ENCODE measurements around the gene CD177. TPM values are rescaled to one million over a fixed set of nuclear protein-coding genes. Genes with fewer than 3 reads are reported as not detected.
"Not testable (repeated sequence)": the region's sequence is repeated elsewhere in the genome, so short reads cannot be mapped to it uniquely, and the experiment has no call there.

The CD177 gene
- total RNA-seq, 1 donor from 2014 or later: not detected

DNA sequence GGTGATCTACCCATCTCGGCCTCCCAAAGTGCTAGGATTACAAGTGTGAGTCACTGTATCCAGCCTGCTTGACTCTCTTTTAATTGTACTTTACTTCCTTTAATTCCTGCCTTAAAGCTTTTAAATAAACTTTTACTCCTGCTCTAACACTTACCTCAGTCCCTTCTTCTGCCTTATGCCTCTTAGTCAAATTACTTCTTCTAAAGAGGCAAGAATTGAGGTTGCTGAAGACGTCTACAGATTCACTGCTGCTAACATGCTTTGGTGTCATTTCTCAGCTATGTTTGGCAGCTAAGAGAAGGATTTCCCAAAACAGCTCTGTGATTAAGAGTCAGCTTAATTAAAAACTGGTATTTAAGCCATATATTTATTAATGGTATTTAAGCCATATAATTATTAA lies 32.9 kb upstream of the CD177 start:
- TF ChIP-seq EZH2 (IDR thresholded peaks at IDR 0.05) (no peak), EZH2phosphoT487 (IDR thresholded peaks at IDR 0.05) (no peak)
- TF ChIP-seq, protein P1, sequence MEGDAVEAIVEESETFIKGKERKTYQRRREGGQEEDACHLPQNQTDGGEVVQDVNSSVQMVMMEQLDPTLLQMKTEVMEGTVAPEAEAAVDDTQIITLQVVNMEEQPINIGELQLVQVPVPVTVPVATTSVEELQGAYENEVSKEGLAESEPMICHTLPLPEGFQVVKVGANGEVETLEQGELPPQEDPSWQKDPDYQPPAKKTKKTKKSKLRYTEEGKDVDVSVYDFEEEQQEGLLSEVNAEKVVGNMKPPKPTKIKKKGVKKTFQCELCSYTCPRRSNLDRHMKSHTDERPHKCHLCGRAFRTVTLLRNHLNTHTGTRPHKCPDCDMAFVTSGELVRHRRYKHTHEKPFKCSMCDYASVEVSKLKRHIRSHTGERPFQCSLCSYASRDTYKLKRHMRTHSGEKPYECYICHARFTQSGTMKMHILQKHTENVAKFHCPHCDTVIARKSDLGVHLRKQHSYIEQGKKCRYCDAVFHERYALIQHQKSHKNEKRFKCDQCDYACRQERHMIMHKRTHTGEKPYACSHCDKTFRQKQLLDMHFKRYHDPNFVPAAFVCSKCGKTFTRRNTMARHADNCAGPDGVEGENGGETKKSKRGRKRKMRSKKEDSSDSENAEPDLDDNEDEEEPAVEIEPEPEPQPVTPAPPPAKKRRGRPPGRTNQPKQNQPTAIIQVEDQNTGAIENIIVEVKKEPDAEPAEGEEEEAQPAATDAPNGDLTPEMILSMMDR (IDR thresholded peaks at IDR 0.05): no peak
- Mint-ChIP-seq H3K36me3 (no peaks in the 10 kb centered on the region), H3K4me3 (no peak overlapping the region), H3K27ac (no peak overlapping the region), H3K27me3 (ENCODE audit: insufficient read depth, low read depth) (no peaks in the 10 kb centered on the region), H3K9me3 (peaks cover 8% of the 10 kb centered on the region), H3K4me1 (no peaks in the 10 kb centered on the region)
- H3K27me3 ChIP-seq: peaks cover 7% of the 10 kb centered on the region
- no peak overlapping the region for H2AFZ ChIP-seq (replicated peaks)
- peaks cover 9% of the 10 kb centered on the region for H3F3A ChIP-seq (ENCODE audit: low read depth)
- no peaks in the 10 kb centered on the region for H3K79me2 ChIP-seq (ENCODE audit: low read depth)
- DNase-seq (ENCODE audit: low spot score): no peak
- no peaks in the 10 kb centered on the region for H3K9me3 ChIP-seq (ENCODE audit: low read depth)
- H4K20me1 ChIP-seq (ENCODE audit: low read depth): no peaks in the 10 kb centered on the region
- H3K4me1 ChIP-seq: peaks cover 15% of the 10 kb centered on the region
- no peak overlapping the region for H3K27ac ChIP-seq
- H3K4me3 ChIP-seq: no peak overlapping the region
- no peaks in the 10 kb centered on the region for H3K36me3 ChIP-seq
- no peak overlapping the region for H3K9ac ChIP-seq
- no peak overlapping the region for H3K4me2 ChIP-seq

DNA sequence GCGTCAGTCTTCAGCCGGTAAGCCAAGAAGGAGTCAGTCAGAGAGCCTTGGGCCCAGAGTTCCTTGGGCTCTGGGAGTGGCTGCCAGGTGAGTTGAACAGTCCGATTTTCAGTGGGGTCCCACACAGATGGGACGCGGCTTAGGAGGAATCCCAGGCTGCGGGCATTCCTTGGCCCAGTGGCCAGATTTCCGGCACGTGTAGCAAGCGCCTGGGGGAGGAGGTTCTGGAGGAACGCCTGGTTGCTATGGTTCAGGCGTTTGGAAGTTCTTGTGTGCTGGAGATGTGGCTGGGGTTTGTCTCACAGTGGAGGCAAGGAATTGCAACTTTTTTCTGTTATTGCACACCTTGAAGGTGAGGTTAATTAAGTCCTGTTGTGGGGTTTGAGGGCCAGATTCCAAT lies 26.7 kb upstream of the CD177 start:
- H3K4me1 ChIP-seq; H3K36me3 ChIP-seq; H3K4me3 Mint-ChIP-seq; H3K27ac Mint-ChIP-seq; H3F3A ChIP-seq (ENCODE audit: low read depth); H3K36me3 Mint-ChIP-seq; H3K4me1 Mint-ChIP-seq; H3K27me3 ChIP-seq; H3K79me2 ChIP-seq (ENCODE audit: low read depth); H3K4me2 ChIP-seq; H3K27me3 Mint-ChIP-seq (ENCODE audit: insufficient read depth, low read depth); DNase-seq (ENCODE audit: low spot score); H3K9ac ChIP-seq; H3K27ac ChIP-seq; H3K4me3 ChIP-seq; H2AFZ ChIP-seq (replicated peaks); H4K20me1 ChIP-seq (ENCODE audit: low read depth); H3K9me3 ChIP-seq (ENCODE audit: low read depth): not testable (repeated sequence)
- H3K9me3 Mint-ChIP-seq: peaks cover 14% of the 10 kb centered on the region

DNA sequence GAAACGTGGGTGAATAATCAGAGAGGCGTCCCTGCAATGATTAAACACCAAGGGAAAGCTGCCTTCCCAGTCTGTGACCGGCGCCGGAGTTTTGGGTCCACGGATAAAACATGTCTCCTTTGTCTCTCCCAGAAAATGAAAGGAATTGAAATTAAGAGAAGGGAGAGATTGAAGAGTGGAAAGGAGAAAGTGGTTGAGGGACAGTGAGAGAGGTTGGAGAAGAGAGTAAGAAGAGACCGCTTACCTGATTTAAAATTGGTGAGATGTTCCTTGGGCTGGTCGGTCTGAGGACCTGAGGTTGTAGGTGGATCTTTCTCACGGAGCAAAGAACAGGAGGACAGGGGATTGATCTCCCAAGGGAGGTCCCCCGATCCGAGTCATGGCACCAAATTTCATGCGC lies 24.9 kb upstream of the CD177 start:
- H3K27ac Mint-ChIP-seq; H3K9ac ChIP-seq; DNase-seq (ENCODE audit: low spot score); H4K20me1 ChIP-seq (ENCODE audit: low read depth); H3K36me3 Mint-ChIP-seq; H3K79me2 ChIP-seq (ENCODE audit: low read depth); H3K27ac ChIP-seq; H3K4me2 ChIP-seq; H3K4me1 ChIP-seq; H3K4me1 Mint-ChIP-seq; H3K4me3 ChIP-seq; H2AFZ ChIP-seq (replicated peaks); H3K27me3 Mint-ChIP-seq (ENCODE audit: insufficient read depth, low read depth); H3K36me3 ChIP-seq; H3K4me3 Mint-ChIP-seq; H3K9me3 ChIP-seq (ENCODE audit: low read depth); H3F3A ChIP-seq (ENCODE audit: low read depth); H3K27me3 ChIP-seq: not testable (repeated sequence)
- H3K9me3 Mint-ChIP-seq: peaks cover 14% of the 10 kb centered on the region

DNA sequence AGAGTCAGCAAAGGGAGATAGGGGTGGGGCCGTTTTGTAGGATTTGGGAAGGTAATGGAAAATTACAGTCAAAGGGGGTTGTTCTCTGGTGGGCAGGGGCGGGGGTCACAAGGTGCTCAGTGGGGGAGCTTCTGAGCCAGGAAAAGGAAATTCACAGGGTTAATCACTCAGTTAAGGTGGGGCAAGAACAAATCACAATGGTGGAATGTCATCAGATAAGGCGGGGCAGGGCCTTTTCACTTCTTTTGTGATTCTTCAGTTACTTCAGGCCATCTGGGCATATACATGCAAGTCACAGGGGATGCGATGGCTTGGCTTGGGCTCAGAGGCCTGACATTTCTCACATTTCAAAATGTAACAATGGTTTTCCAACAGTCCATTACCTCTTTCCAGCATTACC lies 24.4 kb upstream of the CD177 start:
- not testable (repeated sequence) for H3K27me3 ChIP-seq; H3K36me3 ChIP-seq; H3K27ac ChIP-seq; DNase-seq (ENCODE audit: low spot score); H3K36me3 Mint-ChIP-seq; H3K4me2 ChIP-seq; H3F3A ChIP-seq (ENCODE audit: low read depth); H3K4me1 Mint-ChIP-seq; H3K4me3 Mint-ChIP-seq; H4K20me1 ChIP-seq (ENCODE audit: low read depth); H3K4me1 ChIP-seq; H3K9ac ChIP-seq; H3K79me2 ChIP-seq (ENCODE audit: low read depth); H2AFZ ChIP-seq (replicated peaks); H3K4me3 ChIP-seq; H3K9me3 ChIP-seq (ENCODE audit: low read depth); H3K27me3 Mint-ChIP-seq (ENCODE audit: insufficient read depth, low read depth); H3K27ac Mint-ChIP-seq
- peaks cover 14% of the 10 kb centered on the region for H3K9me3 Mint-ChIP-seq

DNA sequence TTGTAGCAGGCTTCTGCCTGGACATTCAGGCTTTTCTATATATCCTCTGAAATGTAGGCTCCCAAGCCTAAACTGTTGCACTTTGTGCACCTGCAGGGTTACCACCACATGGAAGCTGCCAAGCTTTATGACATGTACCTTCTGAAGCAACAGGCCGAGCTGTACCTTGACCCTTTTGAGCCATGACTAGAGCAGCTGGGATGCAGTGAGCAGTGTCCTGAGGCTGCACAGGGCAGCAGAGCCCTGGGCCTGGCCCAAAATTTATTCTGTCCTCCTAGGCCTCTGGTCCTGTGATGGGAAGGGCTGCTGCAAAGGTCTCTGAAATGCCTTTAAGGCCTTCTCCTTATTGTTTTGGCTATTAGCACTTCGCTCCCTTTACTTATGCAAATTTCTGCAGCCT lies 23.5 kb upstream of the CD177 start:
- Histone ChIP-seq H3K27me3 (no peaks in the 10 kb centered on the region), H3K4me3 (no peak overlapping the region), H3K79me2 (ENCODE audit: low read depth) (no peaks in the 10 kb centered on the region), H3K36me3 (no peaks in the 10 kb centered on the region), H4K20me1 (ENCODE audit: low read depth) (no peaks in the 10 kb centered on the region), H3F3A (ENCODE audit: low read depth) (no peaks in the 10 kb centered on the region), H2AFZ (replicated peaks) (no peak overlapping the region), H3K4me1 (no peaks in the 10 kb centered on the region), H3K27ac (no peak overlapping the region), H3K9ac (no peak overlapping the region), H3K9me3 (ENCODE audit: low read depth) (no peaks in the 10 kb centered on the region), H3K4me2 (no peak overlapping the region)
- Mint-ChIP-seq H3K36me3 (no peaks in the 10 kb centered on the region), H3K27ac (no peak overlapping the region), H3K27me3 (ENCODE audit: insufficient read depth, low read depth) (peaks cover 2% of the 10 kb centered on the region), H3K9me3 (peaks cover 14% of the 10 kb centered on the region), H3K4me3 (no peak overlapping the region), H3K4me1 (no peaks in the 10 kb centered on the region)
- DNase-seq (ENCODE audit: low spot score): no peak
- no peak for TF ChIP-seq EZH2phosphoT487 (IDR thresholded peaks at IDR 0.05)
- no peak for TF ChIP-seq EZH2 (IDR thresholded peaks at IDR 0.05)
- TF ChIP-seq, protein P1 (IDR thresholded peaks at IDR 0.05): no peak

All from neural progenitor cell (in vitro differentiated cells).